Aorta (tissue), 5 donors: ENCODE measurements around the gene ZNF621. TPM values are rescaled to one million over a fixed set of nuclear protein-coding genes. Genes with fewer than 3 reads are reported as not detected.
"Not testable (repeated sequence)": the region's sequence is repeated elsewhere in the genome, so short reads cannot be mapped to it uniquely, and the experiment has no call there.

Experiments used
- ATAC-seq: fragments of 200-7000 bp; cut with Tn5 transposase; one replicate; pipeline ENCODE4 v1.9.1; 2022; ENCODE audit warnings: moderate library complexity; ENCODE audit not compliant: low FRiP score
- DNase-seq, 2 donors: peaks; one replicate each; pipeline ENCODE4 v3.0.0-alpha.2; 2020
- H3K27ac ChIP-seq, 2 donors: one replicate each; pipeline ENCODE4 v1.5.1; 2013; ENCODE audit warnings: low read length in 2 of 2, mild to moderate bottlenecking in 2 of 2, moderate library complexity in 2 of 2, control low read depth in 1 of 2, inconsistent platforms in 1 of 2, low read depth in 1 of 2
- H3K27me3 ChIP-seq, 2 donors: one replicate each; pipeline ENCODE4 v1.6.1; 2013; ENCODE audit warnings: control low read depth in 1 of 2, low read length in 1 of 2, mild to moderate bottlenecking in 1 of 2, moderate library complexity in 1 of 2; ENCODE audit not compliant: insufficient read depth in 2 of 2, control insufficient read depth in 1 of 2
- H3K36me3 ChIP-seq, 2 donors: one replicate each; pipeline ENCODE4 v1.6.1; 2013; ENCODE audit warnings: control low read depth in 1 of 2, low read length in 1 of 2, mild to moderate bottlenecking in 1 of 2; ENCODE audit not compliant: insufficient read depth in 2 of 2, control insufficient read depth in 1 of 2
- H3K4me1 ChIP-seq, 2 donors: one replicate each; pipeline ENCODE4 v1.6.1; 2013; ENCODE audit warnings: low read length in 2 of 2, control low read depth in 1 of 2, mild to moderate bottlenecking in 1 of 2, moderate library complexity in 1 of 2; ENCODE audit not compliant: insufficient read depth in 2 of 2, control insufficient read depth in 1 of 2
- H3K4me3 ChIP-seq, 2 donors: one replicate each; pipeline ENCODE4 v1.5.1; 2013; ENCODE audit warnings: low read length in 2 of 2, control low read depth in 1 of 2, mild to moderate bottlenecking in 1 of 2
- H3K9me3 ChIP-seq: one replicate; pipeline ENCODE4 v1.6.1; 2013; ENCODE audit warnings: mild to moderate bottlenecking, low read length; ENCODE audit not compliant: control insufficient read depth
- WGBS, 2 donors: extraction: QIAGEN DNeasy Blood & Tissue Kit; methylation state at CpG; one replicate each; pipeline ENCODE4 v1.1.7; 2013; 5-methylcytosine and 5-hydroxymethylcytosine counted together
- intact Hi-C, 2 donors: fragments of 100-400 bp; cut with DNase I; formaldehyde crosslinking; loops; one replicate each; pipeline versions ENCODE4 v1.14.2 to v1.15.0; 2022
- polyA plus RNA-seq, 2 donors: library from polyadenylated mRNA; stranded (reverse); fragments of 200-250 nt; gene quantifications; one replicate each; pipeline ENCODE4 v1.2.3, GENCODE V29; 2013
- total RNA-seq, 2 donors: library from RNA; stranded (reverse); fragmentation: NEBNext Ultra II Directional; extraction: Animal tissue kit (Norgen Biotek cat#: 25700); gene quantifications; one replicate each; pipeline ENCODE4 v1.2.1, GENCODE V29; 2021
- donor health status: healthy with polysubstance abuse.
- donor health status: Bipolar disorder and iron deficiency.
- donor health status: DM: no; HTN: no; CAD: no.
- donor health status: DM: no; HTN: no; CAD: no.
- donor health status: DM: yes; HTN: yes; CAD: no.

ZNF621 gene
- total and polyA plus RNA-seq, 4 donors, result 11.3 to 35.1 (median 22.8) TPM

DNA sequence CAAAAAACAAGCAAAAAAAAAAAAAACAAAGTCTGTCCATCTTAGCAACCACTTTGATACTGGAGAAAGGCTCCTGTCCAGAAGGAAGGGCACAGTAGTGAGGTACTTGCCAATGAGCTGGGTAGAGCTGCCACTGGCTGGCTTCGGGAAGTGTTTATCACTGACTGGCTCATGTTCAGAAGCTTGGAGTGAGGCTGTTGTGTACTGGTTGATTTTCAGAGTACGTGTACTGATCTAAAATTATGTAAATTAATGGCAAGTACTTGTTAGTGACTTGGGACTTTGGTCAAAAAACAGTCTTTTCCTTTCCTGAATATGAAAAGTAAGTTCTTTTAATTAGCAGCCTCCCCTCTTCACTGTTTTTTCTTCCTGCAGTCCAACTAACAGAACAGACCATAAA is 979 bp upstream of the ZNF621 start:
- WGBS, 2 donors, result 25% methylated on average over 2 of the region's 2 CpGs
- H3K27me3 ChIP-seq, result no peaks in the 10 kb centered on the region

DNA sequence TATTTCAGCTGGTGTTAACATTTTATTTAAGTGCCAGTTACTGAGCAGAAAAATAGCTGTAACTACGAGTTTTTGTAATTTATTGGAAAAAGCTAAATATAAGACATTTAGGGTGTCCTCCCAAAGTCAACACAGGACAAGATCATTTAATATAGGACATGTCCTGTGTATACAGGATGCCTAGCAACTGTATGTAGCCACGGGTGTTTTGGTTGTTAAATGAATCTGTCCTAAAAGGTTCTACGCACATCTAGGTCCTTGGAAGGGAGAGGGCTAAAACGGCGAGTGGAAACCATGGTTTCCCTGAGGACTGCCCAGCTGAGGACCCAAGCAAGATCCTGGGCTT is 565 bp upstream of the ZNF621 start:
- Histone ChIP-seq H3K4me3 (peak overlapping the region; percentile 44), H3K4me1 (no peaks in the 10 kb centered on the region), H3K36me3 (peaks cover 0 to 3% of the 10 kb centered on the region in 2 donors), H3K9me3 (no peaks in the 10 kb centered on the region), H3K27me3 (no peaks in the 10 kb centered on the region), H3K27ac (peak overlapping the region; percentile 3 to 81)
- WGBS, 2 donors, result 16 to 18% methylated on average over 5 of the region's 5 CpGs
- peak; percentile 34 for ATAC-seq
- intact Hi-C loops, result loop anchor here (1.0 to 10.0 kb wide), 4 partner anchors 49 to 1571 kb away; partner anchors contain the start of genes EIF1B (in 1 of the 2), RPL14 (in 1 of the 2), TRAK1 (in 1 of the 2) and ZNF619 (in 1 of the 2)
- no peak for DNase-seq

More for the DNA sequence above, 979 bp upstream of the ZNF621 start:
- H3K4me1 ChIP-seq, result no peaks in the 10 kb centered on the region
- intact Hi-C loops, result loop anchor here (1.0 to 10.0 kb wide), 5 partner anchors 15 to 1571 kb away; partner anchors contain the start of genes EIF1B (in 1 of the 2), RPL14 (in 1 of the 2), TRAK1 (in 1 of the 2) and ZNF619 (in 1 of the 2)
- no peaks in the 10 kb centered on the region for H3K36me3 ChIP-seq
- H3K27ac ChIP-seq, result peak overlapping the region in 1 of 2 donors; percentile 70
- no peak for DNase-seq
- no peak for ATAC-seq
- H3K9me3 ChIP-seq, result no peaks in the 10 kb centered on the region
- H3K4me3 ChIP-seq, result no peak overlapping the region

DNA sequence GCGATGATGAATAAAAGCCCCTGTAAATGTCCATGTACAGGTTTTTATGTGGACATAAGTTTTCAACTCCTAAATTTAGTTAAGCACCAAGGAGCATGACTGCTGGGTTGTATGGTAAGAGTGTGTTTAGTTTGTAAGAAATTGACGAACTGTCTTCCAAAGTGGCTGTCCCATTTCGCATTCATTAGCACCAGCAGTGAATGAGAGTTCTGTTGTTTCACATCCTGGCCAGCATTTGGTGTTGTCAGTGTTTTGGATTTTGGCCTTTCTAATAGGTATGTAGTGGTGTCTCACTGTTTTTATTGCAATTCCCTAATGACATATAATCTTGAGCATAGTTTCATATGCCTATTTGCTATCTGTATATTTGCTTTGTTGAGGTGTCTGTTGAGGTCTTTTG is 3.7 kb downstream of the ZNF621 start:
- no peak overlapping the region for H3K27ac ChIP-seq
- peaks cover 9% of the 10 kb centered on the region for H3K9me3 ChIP-seq
- peaks cover 20 to 33% of the 10 kb centered on the region in 2 donors for H3K36me3 ChIP-seq
- ATAC-seq (no peak), DNase-seq (no peak)
- H3K4me1 ChIP-seq, result no peaks in the 10 kb centered on the region
- intact Hi-C loops, result loop anchor here (10.0 kb wide), 3 partner anchors 54 to 1566 kb away; partner anchors contain the start of genes EIF1B (in 1 of the 2), TRAK1 (in 1 of the 2) and ZNF619 (in 1 of the 2)
- WGBS, 2 donors, result 89 to 96% methylated on average over 3 of the region's 3 CpGs
- no peaks in the 10 kb centered on the region for H3K27me3 ChIP-seq
- H3K4me3 ChIP-seq, result no peak overlapping the region

DNA sequence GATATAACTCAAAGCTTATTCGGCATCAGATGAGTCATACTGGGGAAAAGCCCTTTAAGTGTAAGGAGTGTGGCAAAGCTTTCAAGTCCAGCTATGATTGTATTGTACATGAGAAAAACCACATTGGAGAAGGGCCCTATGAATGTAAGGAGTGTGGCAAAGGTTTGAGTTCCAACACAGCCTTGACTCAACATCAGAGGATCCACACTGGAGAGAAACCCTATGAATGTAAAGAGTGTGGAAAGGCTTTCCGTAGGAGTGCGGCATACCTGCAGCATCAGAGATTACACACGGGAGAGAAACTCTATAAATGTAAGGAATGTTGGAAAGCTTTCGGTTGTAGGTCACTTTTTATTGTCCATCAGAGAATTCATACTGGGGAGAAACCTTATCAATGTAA is 7.5 kb downstream of the ZNF621 start:
- DNase-seq (no peak), ATAC-seq (no peak)
- Histone ChIP-seq H3K36me3 (peaks cover 34 to 42% of the 10 kb centered on the region in 2 donors), H3K4me1 (no peaks in the 10 kb centered on the region), H3K27me3 (no peaks in the 10 kb centered on the region), H3K27ac (no peak overlapping the region), H3K9me3 (peaks cover 20% of the 10 kb centered on the region), H3K4me3 (no peak overlapping the region)
- intact Hi-C loops, result no loop called here
- WGBS, 2 donors, result 98 to 100% methylated on average over 5 of the region's 5 CpGs

DNA sequence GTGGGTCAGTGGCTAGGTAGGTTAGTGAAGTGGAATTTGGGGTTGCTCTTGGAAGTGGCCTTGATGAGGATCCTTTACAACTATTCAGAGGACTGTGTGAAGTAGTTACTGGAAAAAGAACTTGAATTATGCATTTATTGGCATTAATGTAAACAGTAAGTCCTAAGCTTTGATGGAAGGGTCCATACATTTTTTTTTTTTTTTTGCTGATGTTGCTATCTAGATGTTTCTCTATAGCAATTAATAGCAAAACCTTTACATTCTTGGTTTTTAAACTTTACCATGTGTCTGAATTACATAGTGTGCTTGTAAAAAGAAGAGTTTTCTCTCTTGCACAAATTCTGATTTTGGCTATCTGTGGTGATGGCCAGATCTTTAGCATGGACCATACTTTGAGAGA is 9.5 kb downstream of the ZNF621 start:
- H3K4me1 ChIP-seq, result no peaks in the 10 kb centered on the region
- DNase-seq (no peak), ATAC-seq (no peak)
- no peaks in the 10 kb centered on the region for H3K27me3 ChIP-seq
- H3K27ac ChIP-seq, result no peak overlapping the region
- H3K36me3 ChIP-seq, result peaks cover 34 to 38% of the 10 kb centered on the region in 2 donors
- no peak overlapping the region for H3K4me3 ChIP-seq
- intact Hi-C loops, result no loop called here
- H3K9me3 ChIP-seq, result peaks cover 22% of the 10 kb centered on the region

DNA sequence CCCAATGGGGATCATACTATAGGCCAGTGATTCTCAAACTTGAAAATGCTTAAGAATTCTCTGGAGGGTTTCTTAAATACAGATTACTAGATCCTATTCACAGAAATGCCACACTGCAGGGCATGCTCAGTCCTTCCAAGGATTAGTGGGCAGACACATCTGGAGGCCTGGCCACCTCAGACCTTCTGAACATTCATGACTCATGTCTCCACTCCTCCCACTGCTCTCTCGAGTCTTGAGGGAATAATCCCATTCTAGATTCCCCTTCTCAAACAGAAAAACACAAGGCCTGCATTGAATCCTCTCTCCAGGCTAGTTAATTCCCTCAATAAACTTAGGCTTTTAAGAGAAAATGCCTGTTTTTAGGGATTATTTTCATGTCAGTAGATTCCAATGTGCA is 22.1 kb downstream of the ZNF621 start:
- Histone ChIP-seq H3K4me1 (no peaks in the 10 kb centered on the region), H3K27ac (no peak overlapping the region), H3K4me3 (no peak overlapping the region), H3K36me3 (no peaks in the 10 kb centered on the region), H3K27me3 (no peaks in the 10 kb centered on the region), H3K9me3 (no peaks in the 10 kb centered on the region)
- ATAC-seq (no peak), DNase-seq (no peak)
- WGBS, 2 donors, result 11 to 12% methylated on average over 1 of the region's 1 CpG
- intact Hi-C loops, result no loop called here

DNA sequence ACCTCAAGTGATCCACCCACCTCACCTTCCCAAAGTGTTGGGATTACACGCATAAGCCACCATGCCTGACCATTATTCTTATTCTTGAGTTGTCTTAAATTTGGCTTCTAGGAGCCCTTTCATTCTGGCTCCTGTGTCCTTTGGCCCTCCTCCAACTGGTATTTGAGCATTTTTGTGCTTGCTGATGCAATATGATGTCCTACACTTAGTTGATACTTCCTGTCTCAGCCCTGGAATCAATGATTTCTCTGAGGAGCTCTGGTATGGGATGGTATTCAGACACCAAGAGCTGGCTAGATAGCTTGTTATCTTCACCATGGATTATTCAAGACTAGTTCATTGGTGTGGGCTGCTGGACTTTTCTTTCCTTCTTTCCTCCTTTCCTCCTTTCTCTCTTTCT is 25.4 kb downstream of the ZNF621 start:
- Histone ChIP-seq H3K27me3 (no peaks in the 10 kb centered on the region), H3K4me3 (no peak overlapping the region), H3K9me3 (no peaks in the 10 kb centered on the region), H3K4me1 (no peaks in the 10 kb centered on the region), H3K27ac (no peak overlapping the region), H3K36me3 (no peaks in the 10 kb centered on the region)
- DNase-seq (no peak), ATAC-seq (no peak)
- intact Hi-C loops, result no loop called here
- WGBS, 2 donors, result 90 to 95% methylated on average over 1 of the region's 1 CpG

DNA sequence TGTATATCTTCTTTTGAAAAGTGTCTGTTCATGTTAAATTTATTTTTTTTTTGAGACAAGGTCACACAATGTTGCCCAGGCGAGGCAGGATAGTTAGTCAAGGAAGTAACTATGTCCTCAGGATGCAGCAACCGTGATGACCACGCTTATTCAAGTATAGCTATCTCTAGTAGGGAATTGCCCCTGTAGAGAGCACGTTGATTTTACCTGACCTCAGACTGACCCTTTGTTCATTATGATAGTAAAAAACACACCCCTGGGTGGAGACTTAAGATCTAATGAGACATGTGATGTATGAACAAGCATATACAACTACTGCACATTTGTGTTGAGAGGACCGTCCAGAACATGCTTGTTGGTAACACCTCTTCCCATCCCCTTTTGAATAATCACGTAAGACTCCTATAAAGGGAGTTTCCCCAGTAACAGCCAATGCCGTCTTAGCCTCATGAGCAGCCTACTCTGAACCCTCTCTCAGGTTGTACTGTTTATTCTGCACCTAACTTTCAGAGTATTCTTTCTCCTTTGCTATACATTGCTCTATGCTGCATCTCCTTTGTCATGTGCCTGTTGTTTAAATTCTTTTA is 32.9 kb downstream of the ZNF621 start:
- WGBS, 2 donors, result 78 to 84% methylated on average over 7 of the region's 7 CpGs
- H3K4me3 ChIP-seq, result no peak overlapping the region
- no peaks in the 10 kb centered on the region for H3K27me3 ChIP-seq
- H3K9me3 ChIP-seq, result no peaks in the 10 kb centered on the region
- DNase-seq, result no peak
- no peaks in the 10 kb centered on the region for H3K36me3 ChIP-seq
- no peaks in the 10 kb centered on the region for H3K4me1 ChIP-seq
- ATAC-seq, result no peak
- intact Hi-C loops, result no loop called here
- H3K27ac ChIP-seq, result no peak overlapping the region

DNA sequence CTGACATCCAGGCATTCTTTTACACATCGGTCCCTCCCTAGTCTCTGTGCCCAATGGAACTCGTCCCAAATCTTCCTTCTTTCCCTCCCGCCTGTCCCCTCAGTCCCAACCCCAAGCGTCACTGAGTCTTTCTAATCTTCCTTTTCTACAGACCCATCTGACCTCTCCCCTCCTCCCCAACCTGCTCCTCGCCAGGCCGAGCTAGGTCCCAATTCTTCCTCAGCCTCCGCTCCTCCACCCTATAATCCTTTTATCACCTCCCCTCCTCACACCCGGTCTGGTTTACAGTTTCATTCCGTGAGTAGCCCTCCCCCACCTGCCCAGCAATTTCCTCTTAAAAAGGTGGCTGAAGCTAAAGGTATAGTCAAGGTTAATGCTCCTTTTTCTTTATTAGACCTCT is 37.7 kb downstream of the ZNF621 start:
- H3K4me3 ChIP-seq, H3K9me3 ChIP-seq, H3K27me3 ChIP-seq, intact Hi-C loops, H3K36me3 ChIP-seq, ATAC-seq, H3K4me1 ChIP-seq, H3K27ac ChIP-seq, DNase-seq: not testable (repeated sequence)
- 89 to 90% methylated on average over 9 of the region's 9 CpGs for WGBS, 2 donors
